HG03378 (cell line): ENCODE data around the gene CPLX1.

Source experiments
- ATAC-seq: cut with Tn5 transposase; IDR thresholded peaks from one replicate; pipeline ENCODE4 v1.9.1; 2021; ENCODE audit warnings: mild to moderate bottlenecking, moderate library complexity; ENCODE audit not compliant: unreplicated experiment

Gene CPLX1

DNA sequence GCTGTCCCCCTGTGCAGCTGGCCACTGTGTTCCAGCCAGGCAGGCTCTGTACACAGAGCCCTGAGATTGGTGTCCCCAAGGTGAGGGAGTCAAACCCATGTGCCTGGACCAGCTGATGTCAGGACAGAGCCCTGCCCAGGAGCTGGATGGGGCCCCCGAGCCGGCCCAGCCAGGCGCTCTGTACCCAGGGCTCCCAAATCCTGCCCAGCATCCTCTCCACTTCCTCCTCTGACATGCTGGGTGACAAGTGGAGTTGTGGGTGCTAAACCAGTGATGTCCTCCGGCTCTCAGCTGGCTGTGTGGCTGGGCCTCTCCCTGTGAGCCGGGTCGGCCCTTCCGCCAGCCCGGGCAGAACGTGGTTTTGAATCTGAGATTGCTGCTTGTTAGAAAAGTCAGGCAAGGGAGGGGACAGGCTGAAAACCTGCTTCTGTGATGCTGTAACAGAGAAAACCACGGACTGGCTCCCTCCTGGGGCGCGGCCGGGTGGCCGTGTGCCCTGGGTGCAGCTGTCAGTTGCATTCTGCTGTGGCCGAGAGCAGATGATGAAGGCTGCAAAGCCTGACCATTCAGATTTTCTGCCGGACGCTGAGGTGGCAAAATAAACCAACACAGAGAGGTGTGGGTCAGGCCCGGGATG, 7.9 kb upstream of the CPLX1 start:
- ATAC-seq: no peak

DNA sequence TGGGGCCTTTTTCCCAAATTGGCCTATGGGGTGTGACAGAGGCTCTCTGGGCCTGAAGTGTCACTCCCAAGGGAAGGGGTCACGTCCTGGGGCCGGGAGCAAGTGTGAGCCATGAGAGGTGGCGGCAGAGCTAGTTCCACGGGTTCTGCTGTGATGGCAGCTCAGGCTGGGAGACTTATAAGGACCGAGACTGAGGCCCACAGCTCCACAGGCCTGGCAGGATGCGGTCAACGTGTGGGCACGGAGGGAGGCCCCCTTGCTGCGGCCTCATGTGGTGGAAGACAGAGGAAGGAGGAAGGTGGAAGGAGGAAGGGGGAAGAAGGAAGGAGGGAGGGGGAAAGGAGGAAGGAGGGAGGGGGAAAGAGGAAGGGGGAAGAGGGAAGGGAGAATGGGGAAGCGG, 7.2 kb upstream of the CPLX1 start:
- ATAC-seq: no peak

GRCh38 chr4:832536-832935, 6.6 kb upstream of the CPLX1 start:
- ATAC-seq: no peak

- no peak for ATAC-seq
Observed at GRCh38 chr4:832108-832507, 6.2 kb upstream of the CPLX1 start.

DNA sequence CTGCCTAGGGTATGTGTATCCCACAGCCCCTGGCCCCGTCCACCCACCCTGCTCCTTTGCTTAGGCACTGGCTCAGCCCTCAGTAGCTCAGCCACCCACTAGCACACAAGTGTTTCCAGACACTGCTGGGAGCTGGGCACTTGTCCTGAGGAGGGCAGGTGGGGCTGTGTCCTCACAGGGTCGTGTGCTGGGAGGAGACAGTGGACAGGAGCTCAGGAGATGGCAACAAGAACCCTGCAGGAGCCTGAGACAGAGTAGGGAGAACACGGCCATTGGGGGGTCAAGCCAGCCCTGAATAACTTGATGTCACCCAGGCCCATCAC, 5.5 kb upstream of the CPLX1 start:
- ATAC-seq: no peak

GRCh38 chr4:830601-831482, 4.9 kb upstream of the CPLX1 start:
- ATAC-seq: no peak

GRCh38 chr4:829761-830600, 4.1 kb upstream of the CPLX1 start:
- ATAC-seq: no peak

- ATAC-seq: no peak
Observed at GRCh38 chr4:829291-829690, 3.4 kb upstream of the CPLX1 start.

DNA sequence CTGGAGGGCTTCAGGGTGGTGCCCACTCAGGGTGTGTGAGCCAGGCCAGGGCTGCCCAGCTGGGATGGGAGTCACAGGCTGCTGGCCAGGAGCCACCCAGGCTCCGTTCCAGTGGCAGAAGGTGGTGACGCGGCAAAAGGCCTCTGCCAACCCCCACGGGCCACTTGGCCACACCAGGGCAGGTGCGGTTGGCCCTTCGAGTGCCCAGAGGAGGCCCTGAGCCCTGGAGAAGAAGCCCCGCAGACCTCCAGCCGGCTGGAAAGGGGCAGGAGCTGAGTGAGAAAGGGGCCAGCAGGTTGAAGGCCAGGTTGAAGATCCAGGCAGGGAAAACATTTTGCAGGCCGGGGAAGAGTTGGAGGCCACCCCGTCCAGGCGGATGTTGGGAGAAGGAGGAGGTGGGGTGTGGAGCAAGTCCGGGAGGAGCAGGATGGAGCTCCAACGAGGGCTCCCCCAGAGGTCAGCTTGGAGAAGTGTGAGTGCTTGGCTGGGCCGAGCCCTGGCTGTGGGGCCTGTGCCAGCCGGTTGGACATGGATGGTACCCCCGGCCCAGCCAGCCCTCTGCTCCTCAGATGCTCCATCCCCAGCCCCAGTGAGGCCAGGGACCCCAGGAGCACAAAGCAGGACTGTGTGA, 2.8 kb upstream of the CPLX1 start:
- ATAC-seq: no peak

GRCh38 chr4:827209-828081, 1.5 kb upstream of the CPLX1 start:
- ATAC-seq: no peak

DNA sequence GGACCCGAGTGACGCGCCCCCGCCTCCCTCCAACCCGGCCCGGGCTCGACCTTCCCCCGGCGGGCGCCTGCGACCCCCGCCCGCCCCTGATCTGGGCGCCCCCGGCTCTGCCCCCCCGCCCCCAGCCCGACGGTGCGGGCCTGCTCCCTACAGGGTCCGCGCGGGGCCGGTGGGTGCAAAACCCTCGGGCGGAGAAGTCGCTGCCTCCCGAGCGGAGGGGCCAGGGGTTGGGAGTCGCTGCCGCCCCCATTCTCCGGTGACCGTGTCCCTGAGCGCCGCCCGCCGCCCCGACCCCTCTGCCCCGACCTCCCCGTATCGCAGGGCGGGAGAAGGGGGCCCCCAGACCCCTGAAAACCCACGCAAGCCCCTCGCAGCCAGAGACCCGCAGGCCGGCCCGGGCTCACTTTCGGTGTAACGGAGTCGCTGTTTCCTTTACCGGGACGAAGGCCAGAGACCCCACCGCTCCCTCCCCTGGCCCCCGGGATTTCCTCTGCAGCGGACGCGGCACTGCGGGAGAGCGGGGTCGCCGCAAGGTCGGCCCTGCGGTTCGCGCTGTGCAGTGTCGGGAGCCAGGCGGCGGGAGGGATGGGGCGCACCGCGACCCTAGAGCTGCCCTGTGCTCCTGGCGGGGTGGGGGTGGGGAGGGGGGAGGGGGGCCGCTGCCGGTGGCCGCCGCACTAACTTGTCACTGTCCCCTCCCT, 729 bp upstream of the CPLX1 start:
- ATAC-seq: no peak

GRCh38 chr4:825063-825970, 612 bp downstream of the CPLX1 start:
- ATAC-seq: no peak

- no peak for ATAC-seq
Observed at GRCh38 chr4:824461-825062, 1.4 kb downstream of the CPLX1 start.

- no peak for ATAC-seq
Observed at GRCh38 chr4:823761-824460, 2.0 kb downstream of the CPLX1 start.

DNA sequence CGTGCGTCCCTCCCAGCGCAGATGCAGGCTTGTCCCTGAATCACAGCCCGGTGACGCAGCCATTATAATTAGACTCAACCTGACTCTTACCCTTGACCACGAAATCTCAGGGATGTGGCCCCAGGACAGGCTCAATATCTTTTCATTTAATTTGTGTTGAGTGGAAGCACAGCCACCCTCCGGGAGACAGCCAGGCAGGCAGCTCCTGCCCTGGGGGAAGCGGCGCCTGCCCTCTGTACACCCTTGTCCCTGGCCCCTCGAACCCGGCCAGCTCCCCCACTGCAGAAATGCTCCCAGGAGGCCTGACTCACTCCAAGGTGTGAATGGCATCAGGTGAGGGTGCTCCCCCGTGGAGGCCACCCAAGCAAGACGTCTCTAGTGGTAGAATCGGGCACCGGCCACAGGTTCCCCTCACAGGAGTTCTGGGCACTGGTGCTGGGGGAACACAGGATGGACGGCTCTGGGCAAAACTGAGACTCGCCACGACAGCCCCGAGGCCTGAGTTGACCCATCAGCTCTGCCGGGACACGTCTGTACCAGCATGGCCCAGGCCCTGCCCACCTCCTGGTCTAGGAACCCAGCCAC, 2.7 kb downstream of the CPLX1 start:
- no peak for ATAC-seq

GRCh38 chr4:822361-823175, 3.4 kb downstream of the CPLX1 start:
- ATAC-seq: no peak
